Amniotic stem cell (primary cell): ENCODE results near the gene MAPKAPK3.

Source experiments
- DNase-seq: peaks from one replicate; lab custom pipeline; 2025; lab: John Stamatoyannopoulos, UW

Gene MAPKAPK3

GRCh38 chr3:50689558-50689957, 72.6 kb downstream of the MAPKAPK3 start:
- DNase-seq: no peak

GRCh38 chr3:50695031-50695430, 78.1 kb downstream of the MAPKAPK3 start:
- no peak for DNase-seq

GRCh38 chr3:50696276-50696675, 79.3 kb downstream of the MAPKAPK3 start:
- DNase-seq: no peak

GRCh38 chr3:50698269-50698668, 81.3 kb downstream of the MAPKAPK3 start:
- DNase-seq: no peak
